Stimulated activated CD4-positive, alpha-beta T cell treated with anti-CD3 and anti-CD28 coated beads, Interleukin-1b, Interleukin-23, amount 100 ng/mL, for 48 hours (primary cell): ENCODE data around the gene LGR4.
A peak's percentile ranks its signal among the peaks of the same experiment; 100 is the strongest.
"Not testable (repeated sequence)": the region's sequence is repeated elsewhere in the genome, so short reads cannot be mapped to it uniquely, and the experiment has no call there.

Experiments used
- DNase-seq: peaks from one replicate; pipeline ENCODE4 v3.0.0-alpha.2; 2020

LGR4 gene, protein sequence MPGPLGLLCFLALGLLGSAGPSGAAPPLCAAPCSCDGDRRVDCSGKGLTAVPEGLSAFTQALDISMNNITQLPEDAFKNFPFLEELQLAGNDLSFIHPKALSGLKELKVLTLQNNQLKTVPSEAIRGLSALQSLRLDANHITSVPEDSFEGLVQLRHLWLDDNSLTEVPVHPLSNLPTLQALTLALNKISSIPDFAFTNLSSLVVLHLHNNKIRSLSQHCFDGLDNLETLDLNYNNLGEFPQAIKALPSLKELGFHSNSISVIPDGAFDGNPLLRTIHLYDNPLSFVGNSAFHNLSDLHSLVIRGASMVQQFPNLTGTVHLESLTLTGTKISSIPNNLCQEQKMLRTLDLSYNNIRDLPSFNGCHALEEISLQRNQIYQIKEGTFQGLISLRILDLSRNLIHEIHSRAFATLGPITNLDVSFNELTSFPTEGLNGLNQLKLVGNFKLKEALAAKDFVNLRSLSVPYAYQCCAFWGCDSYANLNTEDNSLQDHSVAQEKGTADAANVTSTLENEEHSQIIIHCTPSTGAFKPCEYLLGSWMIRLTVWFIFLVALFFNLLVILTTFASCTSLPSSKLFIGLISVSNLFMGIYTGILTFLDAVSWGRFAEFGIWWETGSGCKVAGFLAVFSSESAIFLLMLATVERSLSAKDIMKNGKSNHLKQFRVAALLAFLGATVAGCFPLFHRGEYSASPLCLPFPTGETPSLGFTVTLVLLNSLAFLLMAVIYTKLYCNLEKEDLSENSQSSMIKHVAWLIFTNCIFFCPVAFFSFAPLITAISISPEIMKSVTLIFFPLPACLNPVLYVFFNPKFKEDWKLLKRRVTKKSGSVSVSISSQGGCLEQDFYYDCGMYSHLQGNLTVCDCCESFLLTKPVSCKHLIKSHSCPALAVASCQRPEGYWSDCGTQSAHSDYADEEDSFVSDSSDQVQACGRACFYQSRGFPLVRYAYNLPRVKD

DNA sequence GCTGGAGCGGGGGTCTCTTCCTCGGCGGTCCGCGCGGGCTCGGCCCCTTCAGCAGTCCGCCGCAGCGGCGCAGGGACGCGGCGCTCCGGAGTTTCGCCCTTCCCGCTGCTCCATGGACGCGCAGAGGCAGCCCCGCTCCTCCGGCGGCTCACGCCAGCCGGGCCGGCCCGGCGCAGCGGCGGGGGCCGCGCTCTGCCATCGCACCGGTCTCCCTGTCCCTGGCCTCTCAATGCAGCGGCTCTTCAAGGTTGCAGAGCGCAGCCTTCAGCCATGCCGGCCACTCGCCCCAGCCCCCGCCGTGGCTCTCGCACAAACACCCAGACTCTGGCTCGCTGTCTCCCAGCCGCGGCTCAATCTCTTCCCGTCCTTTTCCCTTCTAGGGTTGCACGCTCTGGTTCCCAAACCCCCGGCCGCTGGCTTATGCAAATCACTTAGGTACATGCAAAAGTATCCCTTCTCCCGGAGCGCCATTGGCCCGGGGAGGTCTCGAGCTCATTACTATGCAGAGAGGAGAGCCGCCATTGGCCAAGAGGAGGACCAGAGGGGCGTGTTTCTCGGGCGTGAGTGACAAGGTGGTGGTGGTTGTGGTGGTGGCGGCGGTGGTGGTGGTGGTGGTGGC is at the start of gene LGR4:
TSS of gene LGR4 (minus strand) at position 393 of the 619 bp plus-strand sequence. CDS start 488 bp downstream, outside the sequence.
- DNase-seq = peak; percentile 72

DNA sequence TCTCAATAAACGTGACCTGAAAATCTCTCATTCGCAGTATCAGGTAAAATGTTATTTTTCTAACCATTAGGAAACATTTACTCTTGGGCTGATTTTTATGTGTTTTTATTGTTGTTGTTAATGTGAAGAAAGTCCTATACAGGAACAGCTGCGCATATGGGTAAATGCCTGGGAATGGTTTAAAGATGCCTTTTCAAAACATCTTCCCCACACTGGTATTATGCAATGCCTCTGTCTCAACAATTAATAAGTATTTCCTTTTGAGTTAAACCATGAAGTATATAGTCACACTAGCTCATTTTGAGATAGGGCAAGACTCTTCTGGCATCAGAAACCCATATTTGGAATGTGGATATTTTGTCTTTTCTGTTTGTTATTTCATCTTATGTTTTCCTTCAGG is 47.6 kb upstream of the LGR4 start:
- no peak for DNase-seq

DNA sequence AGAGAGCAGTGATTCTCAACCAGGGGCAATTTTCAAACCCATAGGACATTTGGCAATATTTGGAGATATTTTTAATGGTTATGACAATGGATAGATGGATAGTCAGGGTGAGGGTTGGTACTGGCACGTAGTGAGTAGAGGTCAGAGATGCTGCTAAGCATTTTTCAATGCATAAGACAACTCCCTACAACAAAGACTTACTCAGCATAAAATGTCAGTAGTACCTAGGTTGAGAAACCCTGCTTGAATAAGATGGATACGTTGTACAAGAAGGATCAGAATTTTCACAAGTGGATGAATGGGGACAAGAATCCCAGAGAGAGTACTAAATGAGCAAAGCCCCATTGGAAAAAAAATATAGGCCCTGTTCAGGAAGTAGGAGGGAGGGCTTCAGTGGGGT is 45.9 kb upstream of the LGR4 start:
- no peak for DNase-seq

DNA sequence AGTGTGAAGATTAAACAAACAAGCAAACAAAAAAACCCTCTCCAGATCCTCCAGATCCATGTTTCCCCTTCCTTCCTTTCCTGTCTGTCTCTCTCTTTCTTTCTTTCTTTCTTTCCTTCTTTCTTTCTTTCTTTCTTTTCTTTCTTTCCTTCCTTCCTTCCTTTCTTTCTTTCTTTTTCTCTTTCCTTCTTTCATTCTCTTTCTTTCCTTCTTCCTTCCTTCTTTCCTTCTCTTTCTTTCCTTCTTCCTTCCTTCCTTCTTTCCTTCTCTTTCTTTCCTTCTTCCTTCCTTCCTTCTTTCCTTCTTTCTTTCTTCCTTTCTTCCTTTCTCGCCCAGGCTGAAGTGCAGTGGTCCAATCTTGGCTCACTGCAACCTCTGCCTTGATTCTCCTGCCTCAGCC is 44.9 kb upstream of the LGR4 start:
- DNase-seq = not testable (repeated sequence)

DNA sequence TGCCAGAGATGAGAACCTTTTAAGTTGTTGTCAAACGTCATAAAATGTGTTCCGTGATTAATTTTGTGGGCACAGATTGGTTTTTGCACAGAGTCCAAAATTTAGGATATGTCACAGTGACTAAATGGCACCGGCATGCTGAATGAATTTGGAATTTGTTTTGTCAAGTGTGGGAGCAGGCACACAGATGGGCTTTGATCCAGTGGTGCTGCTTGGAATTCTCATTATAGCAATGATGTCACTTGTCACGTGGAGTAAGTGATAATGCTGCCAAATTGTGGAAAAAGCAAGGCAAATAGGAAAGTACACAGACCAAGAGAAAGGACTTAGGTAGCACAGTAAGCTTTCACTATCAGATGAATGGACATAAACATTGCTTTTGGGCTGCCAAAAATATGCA is 42.0 kb upstream of the LGR4 start:
- DNase-seq = no peak

DNA sequence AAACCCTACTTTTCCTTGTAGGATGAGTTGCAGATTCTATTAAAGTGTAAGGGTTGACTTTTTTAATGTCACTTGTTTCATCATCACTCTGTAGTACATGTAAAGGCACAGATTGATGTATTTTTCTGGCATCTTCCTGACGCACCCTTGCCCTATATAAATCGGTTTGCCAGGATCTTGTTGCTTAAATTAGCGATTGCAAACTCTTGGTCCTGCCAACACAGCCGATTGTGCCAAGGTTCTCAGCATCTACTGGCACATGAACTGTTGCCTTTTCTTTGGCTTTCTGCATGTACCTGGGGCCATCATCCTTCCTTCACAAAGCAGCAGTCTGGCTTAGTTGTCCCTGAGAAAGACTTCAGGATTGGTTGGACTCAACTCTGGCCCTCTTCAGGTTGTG is 41.5 kb upstream of the LGR4 start:
- no peak for DNase-seq

DNA sequence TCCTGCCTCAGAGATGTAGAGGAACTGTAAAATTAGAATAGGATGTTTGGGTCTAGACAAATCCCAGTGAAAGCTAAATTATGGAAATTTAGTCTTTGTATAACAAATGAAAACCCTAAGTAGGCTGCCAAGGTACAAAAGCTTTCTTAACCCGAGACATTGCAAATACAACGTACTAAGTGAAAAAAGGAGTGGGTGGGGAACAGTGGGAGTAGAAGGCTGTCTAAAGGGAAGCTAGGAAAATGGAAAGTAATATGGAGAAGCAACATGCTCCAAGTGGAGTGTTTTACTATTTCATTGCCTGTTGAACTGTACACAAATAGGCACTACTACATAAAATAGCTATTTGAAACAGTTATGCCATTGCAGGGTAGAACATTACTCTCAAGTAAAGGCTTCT is 40.8 kb upstream of the LGR4 start:
- no peak for DNase-seq

DNA sequence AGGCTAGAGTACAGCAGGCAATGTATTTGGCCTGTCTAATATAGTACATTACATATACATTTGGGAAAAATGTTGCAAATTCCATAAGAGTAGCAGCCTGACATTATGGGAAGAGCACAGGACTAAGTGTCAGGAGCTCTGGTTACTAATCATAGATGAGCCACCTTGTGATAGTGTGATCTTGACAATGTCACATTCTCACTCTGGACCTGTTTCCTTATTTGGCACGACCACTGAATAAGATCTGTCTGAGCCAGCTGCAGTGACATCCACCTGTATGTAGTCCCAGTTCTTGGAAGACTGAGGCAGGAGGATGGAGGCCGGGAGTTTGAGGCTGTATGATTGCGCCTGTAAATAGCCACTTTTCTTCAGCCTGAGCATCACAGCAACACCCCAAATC is 39.6 kb upstream of the LGR4 start:
- DNase-seq = no peak

DNA sequence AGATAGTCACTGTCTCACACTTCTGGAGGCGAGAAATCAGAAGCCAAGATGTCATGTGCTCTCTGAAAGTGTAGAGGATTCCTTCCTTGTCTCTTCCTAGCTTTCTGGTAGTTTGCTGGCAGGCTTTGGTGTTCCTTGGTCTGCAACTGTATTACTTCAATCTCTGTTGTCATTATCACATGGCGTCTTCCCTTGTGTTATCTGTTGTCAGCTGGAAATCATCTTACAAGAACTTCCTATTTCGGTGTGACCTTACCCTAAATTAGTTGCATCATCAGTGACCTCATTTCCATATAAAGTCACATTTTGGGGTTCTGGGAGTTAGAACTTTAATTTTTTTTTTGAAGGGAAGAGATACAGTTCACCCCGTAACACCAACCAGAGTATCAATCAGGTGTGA is 37.3 kb upstream of the LGR4 start:
- DNase-seq = no peak

DNA sequence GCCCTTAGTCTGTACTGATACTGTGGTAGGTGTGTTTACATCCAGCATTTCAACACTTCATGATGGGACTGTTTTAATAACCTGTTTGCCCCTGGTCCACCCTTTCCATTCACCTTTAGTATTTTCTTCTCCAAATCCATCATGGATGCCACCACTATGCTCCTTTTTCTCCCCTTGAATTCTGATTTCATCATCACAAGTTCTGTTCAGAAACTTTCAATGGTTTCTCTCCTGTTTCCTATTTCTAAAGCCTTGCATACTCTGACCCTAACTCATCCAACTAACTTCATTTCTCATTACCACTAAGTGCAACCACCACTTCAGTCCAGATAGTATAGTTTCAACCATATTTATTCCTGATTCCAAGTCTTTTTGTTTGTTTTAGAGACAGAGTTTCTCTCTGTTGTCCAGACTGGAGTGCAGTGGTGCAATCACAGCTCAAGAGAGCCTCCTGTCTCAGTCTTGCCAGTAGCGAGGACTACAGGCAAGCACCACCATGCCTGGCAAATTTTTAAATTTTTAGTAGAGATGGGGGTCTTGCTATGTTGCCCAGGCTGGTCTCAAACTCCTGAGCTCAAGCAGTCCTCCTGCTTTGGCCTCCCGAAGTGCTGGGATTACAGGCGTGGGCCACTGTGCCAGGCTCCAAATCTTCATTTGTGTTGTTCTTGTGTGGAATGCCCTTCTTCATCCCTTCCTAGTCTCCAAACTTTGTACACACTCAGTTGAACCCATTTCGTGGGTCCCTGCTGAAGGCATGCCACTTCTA is 35.1 kb upstream of the LGR4 start:
- no peak for DNase-seq

DNA sequence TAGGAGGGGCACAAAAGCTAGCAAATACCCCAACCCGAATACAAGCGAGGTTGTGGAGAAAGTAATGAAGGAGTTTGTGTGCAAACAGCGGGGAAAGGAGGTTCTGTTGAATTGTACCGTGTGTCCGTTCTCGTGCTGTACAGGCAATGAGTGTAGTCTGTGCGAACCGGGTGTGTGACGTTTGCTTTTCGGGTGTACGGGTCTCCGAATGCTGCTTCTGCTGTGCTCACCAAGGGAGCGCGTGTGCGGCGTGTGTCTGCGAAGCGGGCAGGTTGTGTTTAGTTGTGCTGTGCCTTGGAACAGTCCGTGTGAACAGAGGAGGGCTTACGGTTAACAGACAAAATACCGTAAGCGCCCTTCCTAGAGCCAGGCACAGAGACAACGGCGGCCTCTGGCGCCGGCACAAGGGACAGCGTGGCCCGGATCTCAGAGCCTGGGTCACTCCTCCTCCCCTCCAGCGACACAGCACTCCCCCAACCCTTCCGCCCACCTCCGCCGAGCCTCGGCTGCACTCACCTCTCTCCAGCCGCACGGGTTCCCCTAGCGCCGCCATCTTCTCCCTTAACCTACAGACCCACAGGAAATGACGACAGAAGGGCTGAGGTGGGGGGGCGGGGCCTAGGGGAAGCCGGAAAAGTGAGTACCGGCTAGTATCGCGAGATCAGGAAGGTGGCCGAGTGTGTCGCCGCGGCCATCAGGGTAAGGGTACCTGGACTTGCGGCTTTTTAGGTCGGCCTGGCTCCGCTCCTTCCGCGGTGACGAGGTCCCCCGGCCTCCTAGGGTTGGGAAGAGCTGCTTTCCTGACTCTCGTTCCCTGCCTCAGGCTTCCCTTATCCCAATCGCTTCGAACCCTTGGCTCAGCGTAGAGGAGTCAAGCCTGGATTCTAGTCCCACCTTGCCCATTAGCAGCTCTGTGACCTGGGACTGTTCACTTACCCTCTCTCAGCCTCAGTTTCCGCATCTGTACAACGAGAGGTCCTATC is 33.9 kb upstream of the LGR4 start, which contains the start of gene LIN7C:
TSS of gene LIN7C (minus strand) at position 570 of the 983 bp plus-strand sequence. CDS start at position 553, 17 bp downstream.
- DNase-seq = peak; percentile 96

DNA sequence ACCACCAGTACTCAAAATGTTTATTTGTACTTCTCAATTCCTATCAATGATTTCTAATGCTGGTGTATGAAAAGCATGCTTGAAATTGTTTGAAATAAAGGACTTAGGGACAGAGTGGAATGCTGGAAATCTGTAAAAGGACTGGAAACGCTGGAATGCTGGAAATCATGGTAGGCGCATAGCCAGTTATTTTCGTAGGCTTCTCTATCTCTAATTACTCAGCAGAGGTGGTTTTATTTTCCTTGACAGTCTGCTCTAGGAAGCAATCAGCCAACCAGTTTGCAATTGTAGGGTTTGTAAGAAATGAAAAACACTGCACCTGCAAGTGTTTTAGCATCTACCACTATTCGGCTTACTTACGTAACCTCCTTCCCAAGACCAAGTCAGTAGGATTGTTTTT is 33.2 kb upstream of the LGR4 start:
- no peak for DNase-seq

DNA sequence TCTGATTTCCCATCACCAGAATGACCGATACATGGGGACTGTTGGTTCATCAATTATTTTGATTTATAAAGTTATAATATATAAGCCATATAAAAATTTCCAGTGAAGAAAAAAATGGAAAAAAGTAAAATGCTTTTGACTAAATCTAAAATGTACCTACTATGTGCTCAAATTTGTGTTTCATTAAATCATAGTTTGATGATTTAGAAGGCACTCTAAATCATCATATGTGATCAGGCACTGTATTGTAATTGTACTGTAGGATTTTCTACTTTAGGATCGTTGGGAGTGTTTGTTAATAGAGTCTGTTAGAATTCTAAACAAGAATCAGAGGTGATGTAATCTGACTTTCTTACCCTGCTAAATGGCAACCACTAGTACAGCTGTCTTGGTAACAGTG is 31.6 kb upstream of the LGR4 start:
- no peak for DNase-seq

DNA sequence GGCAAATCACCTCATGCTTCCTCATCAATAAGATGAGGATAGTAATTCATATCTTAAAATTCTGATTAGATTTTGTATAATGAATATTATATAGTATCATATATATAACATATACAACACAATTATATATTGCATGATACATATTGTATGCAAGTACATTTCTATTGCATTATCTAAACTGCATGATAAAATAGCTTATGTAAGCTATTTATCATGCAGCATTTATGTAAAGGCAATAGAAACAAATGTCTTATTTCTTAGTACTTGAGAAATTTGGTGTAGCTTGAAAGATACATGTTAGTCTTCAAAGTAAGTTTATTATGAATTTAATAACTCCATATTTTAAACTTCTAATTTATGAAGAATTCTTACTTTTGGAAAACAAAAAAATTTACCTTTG is 28.5 kb upstream of the LGR4 start:
- no peak for DNase-seq

DNA sequence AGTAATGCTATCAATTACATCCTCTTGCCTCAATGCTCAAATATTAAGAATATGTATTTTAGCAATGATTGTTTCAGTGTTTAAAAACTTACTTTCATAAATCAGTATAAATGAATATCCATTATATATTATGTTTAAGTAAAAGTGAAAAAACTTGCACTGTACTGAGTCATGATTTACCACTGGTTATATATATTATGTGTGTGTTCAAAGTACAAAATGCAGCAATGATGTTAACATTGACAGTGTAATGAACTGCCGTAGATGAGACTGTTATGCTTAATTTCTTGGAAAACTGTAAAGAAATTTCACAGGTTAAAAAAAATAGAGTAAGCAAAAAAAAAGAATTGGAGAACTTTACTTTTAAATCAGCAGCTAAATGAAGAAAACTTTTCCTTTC is 25.3 kb upstream of the LGR4 start:
- DNase-seq = no peak

DNA sequence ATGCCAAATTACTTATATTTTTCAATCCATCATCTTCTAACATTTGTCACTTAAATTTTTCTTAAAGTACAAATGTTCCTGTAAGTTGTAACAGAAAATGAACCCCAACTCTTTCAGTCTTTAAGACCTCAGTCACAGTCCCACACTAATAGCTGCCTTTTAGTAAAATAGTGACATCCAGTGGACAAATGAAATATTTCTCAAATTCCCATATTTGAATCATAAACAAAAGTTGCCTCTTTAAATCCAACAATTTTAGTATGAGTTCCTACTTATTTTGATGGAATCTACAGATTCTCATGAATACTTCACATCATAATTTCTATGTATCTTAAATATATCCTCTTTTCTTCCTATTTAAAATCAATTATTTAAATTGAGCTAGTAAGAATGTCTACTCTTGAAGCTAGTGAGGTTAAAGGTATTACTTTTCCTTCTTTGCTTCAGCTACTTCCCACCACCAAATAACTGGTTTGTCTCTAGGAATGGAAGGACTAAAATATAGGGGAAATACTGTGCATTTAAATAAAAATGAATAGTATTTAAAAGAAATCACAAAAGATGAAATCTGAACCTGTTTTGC is 24.8 kb upstream of the LGR4 start:
- DNase-seq = no peak

DNA sequence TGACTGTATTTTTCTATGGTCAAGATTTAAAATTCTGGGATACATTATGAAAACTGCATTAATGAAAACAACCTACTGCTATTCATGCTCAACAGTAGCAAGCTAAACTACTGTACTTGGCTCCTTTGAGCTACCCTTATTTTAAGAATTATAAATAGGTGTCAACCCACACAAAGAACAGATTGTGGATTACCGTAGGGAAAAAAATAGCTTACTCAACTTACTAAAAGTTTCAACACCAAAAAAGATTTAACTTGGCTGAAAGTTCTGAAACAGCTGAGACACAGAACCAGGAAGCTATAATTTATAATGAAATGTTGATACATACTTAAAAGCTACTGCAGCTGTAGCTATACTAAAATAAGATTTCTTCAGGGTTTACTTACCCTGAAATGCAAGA is 23.9 kb upstream of the LGR4 start:
- DNase-seq = no peak

DNA sequence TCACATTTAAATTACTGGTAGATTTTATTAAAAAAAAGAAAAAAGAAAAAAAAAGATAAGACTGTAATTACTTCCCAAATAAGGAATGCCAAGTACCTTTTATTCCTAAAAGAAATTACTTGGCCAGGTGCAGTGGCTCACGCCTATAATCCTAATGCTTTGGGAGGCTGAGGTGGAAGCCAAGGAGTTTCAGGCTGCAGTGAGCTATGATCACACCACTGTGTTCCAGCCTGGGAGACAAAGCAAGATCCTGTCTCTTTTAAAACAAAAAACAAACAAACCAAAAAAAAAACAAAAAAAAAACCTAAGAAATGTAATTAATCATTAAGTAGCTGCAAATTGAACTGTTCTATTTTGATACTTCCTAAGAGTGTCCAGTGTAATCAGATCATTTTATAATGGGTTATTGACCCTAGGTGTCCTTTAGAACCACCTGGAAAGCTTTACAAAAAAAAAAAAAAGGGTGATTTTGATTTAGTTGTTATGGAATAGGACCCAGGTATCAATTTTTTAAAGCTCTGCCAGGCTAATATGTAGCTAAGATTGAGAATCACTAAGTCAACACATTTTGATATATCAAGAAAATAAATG is 23.2 kb upstream of the LGR4 start:
- no peak for DNase-seq

DNA sequence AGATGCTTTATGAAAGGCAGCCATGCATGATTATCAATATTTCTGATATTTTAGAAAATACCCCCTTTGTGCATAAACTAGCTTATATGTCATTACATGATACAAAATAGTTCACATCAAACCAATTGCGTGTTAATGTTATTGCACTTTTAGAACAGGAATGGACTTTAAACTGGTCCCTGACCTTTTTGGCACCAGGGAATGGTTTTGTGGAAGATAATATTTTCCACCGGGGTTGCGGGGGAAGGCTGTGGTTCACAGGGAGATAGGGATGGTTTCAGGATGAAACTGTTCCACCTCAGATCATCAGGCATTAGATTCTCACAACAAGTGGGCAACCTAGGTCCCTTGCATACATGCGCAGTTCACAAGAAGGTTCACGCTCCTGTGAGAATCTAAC is 16.5 kb upstream of the LGR4 start:
- DNase-seq = no peak

DNA sequence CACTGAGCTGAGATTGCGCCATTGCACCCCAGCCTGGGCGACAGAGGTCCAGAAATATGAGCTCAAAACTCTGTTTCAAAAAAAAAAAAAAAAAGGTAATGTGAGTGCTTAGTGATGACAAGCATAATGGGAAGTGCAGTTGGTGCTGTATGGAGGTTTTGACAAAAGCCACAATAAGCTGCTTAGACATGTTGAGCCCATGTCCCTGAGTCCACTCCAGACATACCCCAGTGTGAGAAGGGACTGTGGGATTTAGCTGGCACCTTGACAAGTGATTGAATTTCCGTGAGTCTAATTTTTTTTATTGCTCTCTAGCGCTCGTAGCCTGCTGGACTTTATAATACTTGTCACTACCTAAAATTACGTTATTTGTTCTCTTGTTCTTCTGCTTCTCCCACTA is 15.1 kb upstream of the LGR4 start:
- DNase-seq = no peak
